GM12892 (cell line): ENCODE measurements around the gene TOP1.

Experiments used
- POLR2A ChIP-seq: IDR thresholded peaks from 2 replicates; pipeline ENCODE4 v1.6.1; 2011; ENCODE audit warnings: low read depth, low read length, control low read depth
- TAF1 ChIP-seq: IDR thresholded peaks from 2 replicates; pipeline ENCODE4 v1.6.1; 2011; ENCODE audit warnings: low read depth, mild to moderate bottlenecking, control low read depth, low read length, borderline replicate concordance

- TF ChIP-seq TAF1 (no peak), POLR2A (no peak)
Observed at GRCh38 chr20:41058674-41059635, 30.3 kb downstream of the TOP1 start.
